ENCODE measurements around the gene MEOX2.

DNA sequence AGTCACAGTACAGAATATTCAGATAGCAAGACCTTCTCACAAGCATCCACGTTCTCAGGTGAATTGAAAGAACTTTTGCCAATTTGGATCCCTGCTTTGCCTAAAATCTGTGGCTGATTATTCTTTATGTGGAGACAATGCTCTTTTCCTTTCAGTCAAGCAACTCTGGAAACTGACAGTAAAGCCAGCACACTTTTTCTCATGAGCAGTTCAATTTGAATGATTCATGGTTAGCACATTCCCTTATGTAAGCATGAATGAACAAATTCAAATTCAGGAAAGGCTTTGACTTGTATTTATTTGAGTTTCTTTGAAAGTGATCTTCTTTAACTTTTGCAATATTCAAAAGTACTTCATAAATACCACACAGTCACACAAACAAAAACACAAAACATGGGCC, 57.6 kb downstream of the MEOX2 start:
- TF ChIP-seq POLR2A (IDR thresholded peaks at IDR 0.05): no peak
- TF ChIP-seq, protein P1, sequence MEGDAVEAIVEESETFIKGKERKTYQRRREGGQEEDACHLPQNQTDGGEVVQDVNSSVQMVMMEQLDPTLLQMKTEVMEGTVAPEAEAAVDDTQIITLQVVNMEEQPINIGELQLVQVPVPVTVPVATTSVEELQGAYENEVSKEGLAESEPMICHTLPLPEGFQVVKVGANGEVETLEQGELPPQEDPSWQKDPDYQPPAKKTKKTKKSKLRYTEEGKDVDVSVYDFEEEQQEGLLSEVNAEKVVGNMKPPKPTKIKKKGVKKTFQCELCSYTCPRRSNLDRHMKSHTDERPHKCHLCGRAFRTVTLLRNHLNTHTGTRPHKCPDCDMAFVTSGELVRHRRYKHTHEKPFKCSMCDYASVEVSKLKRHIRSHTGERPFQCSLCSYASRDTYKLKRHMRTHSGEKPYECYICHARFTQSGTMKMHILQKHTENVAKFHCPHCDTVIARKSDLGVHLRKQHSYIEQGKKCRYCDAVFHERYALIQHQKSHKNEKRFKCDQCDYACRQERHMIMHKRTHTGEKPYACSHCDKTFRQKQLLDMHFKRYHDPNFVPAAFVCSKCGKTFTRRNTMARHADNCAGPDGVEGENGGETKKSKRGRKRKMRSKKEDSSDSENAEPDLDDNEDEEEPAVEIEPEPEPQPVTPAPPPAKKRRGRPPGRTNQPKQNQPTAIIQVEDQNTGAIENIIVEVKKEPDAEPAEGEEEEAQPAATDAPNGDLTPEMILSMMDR (IDR thresholded peaks at IDR 0.05): no peak

Data from Peyer's patch (tissue), 4 donors.